SK-N-MC (cell line): ENCODE data around the gene WDR72.

ENCODE experiments used
- EZH2 ChIP-seq: fragments of 200-600 bp; sonication (generic); IDR thresholded peaks from one replicate; pipeline ENCODE4 v1.6.1; 2017; ENCODE audit warnings: antibody characterized with exemption
- FOXP2 ChIP-seq: optimal IDR thresholded peaks from 2 replicates; pipeline ENCODE3; 2011; ENCODE audit warnings: mild to moderate bottlenecking, moderate library complexity; ENCODE audit not compliant: insufficient read depth; ENCODE audit errors: extremely low read length, control extremely low read depth
- POLR2AphosphoS5 ChIP-seq: IDR thresholded peaks from 2 replicates; pipeline ENCODE4 v1.6.1; 2012; ENCODE audit warnings: mild to moderate bottlenecking, low read depth, low read length, borderline replicate concordance

DNA sequence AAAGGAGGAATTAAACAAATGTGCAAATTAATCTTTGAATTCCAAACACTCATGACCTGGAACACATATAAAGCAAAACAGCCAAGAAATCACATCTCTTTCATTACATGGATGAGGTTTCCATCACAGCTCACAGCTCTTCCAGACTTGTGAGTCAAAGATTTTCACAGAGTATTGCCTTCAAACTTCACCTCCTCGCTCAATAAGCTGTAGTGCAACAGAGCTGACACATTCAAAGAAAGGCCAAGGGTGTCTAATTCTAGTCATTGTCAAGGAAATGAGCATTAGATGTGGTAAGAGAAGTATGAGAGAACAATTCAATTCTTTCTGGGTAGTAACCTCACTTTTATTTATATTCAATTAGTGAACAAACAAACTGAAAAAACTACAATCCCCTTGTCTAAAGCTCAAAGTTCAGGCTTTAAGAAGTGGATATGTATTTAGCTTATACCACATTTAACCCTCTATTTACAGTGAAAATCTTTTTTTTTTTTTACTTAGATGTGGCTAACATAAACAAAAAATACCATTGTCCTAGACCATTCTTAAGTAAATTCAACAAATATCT, 11.9 kb downstream of the WDR72 start:
- TF ChIP-seq POLR2AphosphoS5 (no peak), EZH2 (no peak), FOXP2 (no peak)
